NCI-H1092 (cell line): Measurements from ENCODE around the gene WDR62.
"Not testable (repeated sequence)": the region's sequence is repeated elsewhere in the genome, so short reads cannot be mapped to it uniquely, and the experiment has no call there.

Source experiments
- DNase-seq: peaks from one replicate; lab custom pipeline; 2025; lab: John Stamatoyannopoulos, UW

WDR62 gene

DNA sequence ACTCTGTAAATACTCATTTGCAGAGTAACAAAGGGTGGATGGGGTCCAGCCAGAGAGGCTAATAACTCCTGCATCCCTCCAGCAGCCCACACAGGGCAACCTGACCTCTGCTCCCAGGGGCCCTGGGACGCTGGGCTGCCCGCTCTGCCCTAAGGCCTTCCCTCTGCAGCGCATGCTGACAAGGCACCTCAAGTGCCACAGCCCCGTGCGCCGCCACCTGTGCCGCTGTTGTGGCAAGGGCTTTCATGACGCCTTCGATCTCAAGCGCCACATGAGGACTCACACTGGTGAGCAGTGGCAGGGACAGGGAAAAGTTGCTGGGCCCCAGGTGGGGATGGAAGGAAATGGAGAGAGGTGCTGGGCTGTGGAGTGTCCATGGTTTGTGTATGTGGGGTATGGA is 58.0 kb downstream of the WDR62 start:
- DNase-seq: no peak

DNA sequence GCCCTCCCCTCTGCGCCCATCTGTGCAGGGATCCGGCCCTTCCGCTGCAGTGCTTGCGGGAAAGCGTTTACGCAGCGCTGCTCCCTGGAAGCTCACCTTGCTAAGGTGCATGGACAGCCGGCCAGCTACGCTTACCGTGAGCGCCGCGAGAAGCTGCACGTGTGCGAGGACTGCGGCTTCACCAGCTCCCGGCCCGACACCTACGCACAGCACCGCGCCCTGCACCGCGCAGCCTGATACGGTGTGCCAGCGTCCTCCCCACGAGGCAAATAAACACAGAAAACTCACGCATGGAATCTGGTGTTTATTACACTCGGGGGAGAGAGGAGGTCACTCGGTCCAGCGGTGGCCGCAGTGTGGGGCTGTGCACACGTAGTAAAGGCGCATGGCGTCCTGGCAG is 58.7 kb downstream of the WDR62 start:
- no peak for DNase-seq

DNA sequence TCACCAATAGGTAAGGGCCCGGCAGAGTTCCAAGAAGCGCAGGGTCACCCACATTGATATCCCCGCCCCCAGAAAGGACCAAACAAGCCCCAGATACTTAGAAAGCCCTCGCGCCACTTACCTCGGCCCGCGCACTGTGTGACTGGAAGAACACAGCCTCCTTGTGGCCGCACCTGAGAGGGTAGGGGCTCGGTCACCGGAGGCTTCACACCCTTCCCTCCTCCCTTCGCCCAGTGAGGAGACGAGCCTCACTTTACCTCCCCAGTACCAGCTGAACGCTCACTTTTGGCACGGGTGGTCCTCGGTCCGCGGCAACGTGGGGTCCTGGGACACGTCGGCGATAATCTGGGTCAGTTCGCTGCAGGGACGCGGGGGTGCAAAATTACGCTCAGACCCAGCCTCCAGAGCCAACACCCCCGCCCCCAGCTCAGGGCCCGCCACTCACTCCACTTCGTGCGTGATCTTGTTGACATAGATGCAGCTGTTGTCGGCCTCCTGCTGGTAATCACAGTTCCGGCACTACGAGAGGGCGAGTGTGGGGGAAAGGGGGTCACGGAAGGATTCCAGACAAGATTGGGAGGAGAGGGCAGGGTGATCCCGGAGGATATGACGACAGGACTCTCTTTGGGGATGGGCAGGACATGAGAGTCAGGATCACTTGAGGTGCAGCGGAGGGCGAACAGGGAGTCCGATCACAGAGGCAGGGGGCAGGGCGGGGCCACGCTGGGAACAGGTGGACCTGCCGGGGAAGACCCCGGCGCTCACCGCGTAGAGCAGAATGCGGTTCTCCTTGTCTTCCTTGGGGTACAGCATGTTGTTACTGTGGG is 59.4 kb downstream of the WDR62 start:
- peak; percentile 4 for DNase-seq

DNA sequence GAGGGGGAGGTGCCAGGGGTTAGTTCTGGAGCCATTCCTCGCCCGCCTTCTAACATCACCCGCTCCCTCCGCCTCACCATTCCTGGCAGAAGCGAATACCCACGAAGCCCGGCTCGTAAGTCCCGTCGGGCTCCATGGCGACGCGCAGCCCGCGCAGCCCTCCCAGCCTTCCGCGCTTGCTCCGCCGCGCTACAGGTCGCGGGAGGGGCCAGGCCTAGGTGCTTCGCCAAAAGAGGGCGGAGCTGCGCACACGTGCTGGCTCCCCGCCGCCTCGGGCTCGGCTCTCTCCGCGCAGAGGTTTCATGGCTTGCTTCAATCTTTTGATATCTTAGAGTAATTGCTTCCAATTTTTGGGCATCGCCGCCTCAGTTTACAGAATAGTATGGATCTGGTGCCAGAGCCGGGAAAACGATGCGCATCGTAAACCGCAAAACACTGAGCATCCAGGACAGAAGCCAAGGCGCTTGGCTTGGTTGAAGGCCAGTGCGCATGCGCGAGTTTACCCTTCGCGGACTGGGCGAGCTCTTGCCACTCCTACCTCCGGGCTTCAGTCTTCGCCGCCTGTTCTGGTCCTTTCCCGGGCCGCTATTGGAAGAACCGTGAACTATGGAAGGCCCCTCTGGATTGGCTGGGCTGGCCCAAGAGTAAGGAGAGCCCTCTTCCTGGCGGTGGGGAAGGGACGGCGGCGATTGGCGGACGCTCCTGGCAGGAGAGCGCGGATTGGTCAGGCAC is 60.2 kb downstream of the WDR62 start, which contains the start of gene POLR2I:
POLR2I (minus strand) TSS at position 155 of the 732 bp plus-strand sequence; CDS start at position 136, 19 bp downstream.
- peak; percentile 98 for DNase-seq

DNA sequence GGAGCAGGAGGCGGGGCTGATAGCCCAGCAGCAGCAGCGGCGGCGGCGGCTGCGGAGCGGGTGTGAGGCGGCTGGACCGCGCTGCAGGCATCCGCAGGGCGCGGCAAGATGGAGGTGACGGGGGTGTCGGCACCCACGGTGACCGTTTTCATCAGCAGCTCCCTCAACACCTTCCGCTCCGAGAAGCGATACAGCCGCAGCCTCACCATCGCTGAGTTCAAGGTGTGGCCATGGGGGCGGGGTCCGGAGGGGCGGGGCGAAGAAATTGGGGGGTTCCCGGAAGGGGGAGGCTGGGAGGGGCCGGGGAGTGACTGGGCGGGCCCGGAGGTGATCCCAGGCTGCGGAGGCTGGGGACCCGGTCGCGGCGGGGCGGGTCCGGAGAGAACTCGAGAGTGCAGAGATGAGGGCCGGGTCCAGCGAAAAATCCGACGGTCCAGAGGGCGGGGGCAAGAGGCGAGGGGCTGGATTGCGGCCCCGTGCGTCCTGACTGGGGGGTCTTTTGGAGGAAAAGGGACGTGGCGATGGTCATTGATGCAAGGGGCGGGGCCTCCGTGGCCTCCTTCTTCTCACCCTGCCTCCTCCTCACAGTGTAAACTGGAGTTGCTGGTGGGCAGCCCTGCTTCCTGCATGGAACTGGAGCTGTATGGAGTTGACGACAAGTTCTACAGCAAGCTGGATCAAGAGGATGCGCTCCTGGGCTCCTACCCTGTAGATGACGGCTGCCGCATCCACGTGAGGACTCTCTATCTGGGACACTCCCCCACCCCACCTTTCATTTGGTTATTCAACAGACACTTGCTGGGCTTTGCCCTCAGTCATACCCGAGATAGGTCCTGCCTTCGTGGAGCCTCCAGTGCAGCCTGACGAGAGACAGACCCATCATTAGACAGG is 61.0 kb downstream of the WDR62 start, which contains the start of gene TBCB:
TBCB (plus strand) TSS at position 16 of the 891 bp plus-strand sequence; CDS start at position 109, 93 bp downstream.
- peak; percentile 39 for DNase-seq

DNA sequence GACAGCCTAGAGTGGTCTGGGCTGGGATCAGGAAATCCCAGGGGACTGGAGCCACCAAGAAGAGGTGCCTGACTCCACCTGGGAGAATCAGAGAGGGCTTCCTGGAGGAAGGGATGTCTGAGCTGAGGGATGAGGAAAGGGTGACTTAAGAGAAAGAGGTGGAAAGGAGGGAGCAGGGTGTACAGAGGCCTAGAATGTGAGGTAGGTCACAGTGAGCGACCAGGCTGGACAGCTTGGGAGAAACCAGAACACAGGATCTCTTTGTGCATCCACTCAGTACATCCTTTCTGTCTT is 61.6 kb downstream of the WDR62 start:
- no peak for DNase-seq

DNA sequence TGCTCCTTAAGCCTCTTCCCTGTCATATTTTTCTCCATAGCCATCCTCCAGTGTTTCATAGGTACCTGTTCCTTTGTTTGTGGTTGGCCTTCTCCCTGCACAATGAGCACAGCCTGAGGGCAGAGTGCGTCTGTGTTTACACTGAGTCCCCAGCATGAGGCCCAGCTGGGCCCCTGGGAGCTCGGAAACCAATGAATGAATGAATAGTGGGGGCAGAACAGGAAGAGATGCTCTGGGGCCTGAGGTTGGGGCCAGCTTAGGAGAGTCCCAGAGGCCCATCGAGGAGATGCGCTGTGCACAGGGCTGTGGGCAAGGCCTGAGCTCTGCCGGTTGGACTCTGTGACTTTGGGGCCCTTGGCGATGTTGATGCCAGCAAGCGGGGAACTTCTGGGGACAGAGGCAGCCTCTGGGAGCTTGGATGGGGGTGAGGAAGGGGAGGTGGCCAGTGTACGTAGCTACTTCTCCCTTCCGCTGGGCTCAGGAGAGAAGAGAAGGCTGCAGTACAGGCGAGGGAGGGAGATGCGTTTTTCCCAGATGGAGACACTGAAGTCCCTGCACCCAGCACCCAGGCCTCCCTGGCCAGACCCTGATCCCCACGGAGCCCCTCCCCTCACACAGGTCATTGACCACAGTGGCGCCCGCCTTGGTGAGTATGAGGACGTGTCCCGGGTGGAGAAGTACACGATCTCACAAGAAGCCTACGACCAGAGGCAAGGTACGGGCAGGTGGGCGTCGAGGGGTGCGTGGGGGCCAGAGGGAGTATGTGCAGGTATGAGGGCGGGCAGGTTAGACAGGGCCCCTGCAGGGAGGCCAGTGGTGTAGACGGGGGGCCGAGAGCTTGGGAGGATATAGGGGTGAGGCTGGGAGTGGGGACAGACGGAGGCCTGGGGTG is 65.6 kb downstream of the WDR62 start:
- DNase-seq: peak; percentile 1

DNA sequence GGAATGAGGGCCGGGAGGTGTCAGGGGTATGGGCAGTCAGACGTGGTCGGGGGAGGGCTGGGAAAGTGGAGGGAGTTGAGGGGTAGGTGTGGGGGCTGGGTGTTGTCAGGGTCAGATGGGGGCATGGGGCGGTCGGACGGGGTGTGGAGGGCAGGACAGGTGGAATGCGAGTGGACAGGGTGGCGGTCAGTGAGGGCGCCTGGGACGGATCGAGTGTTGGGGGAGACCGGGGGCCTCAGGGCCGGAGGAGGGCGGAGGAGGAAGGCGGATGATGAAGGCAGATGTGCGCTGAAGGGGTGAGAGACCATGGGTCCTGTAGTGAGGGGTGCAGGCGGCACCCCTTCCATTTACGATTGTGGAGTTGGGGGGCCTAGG is 66.3 kb downstream of the WDR62 start:
- DNase-seq: no peak

DNA sequence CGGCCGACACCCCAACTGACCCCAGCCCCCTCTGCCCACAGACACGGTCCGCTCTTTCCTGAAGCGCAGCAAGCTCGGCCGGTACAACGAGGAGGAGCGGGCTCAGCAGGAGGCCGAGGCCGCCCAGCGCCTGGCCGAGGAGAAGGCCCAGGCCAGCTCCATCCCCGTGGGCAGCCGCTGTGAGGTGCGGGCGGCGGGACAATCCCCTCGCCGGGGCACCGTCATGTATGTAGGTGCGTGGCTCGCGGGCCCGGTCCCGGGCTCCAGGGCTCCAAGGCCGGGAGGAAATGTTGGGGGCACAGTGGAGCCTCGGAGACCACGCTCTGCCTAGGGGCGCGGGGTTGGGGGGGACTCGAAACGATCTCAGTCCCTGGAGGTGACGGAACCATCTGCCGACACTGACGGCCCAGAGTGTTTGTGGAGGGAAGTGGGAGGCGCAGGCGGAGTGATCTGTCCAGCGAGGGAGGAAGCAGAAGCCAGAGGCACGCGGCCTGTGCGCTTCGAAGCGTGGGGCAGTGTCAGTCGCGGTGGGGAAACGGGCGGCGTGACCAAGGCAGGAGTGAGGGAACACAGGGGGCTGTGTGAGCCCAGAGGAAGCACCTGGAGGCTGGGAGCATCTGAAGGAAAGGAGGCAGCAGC is 66.9 kb downstream of the WDR62 start:
- DNase-seq: no peak

DNA sequence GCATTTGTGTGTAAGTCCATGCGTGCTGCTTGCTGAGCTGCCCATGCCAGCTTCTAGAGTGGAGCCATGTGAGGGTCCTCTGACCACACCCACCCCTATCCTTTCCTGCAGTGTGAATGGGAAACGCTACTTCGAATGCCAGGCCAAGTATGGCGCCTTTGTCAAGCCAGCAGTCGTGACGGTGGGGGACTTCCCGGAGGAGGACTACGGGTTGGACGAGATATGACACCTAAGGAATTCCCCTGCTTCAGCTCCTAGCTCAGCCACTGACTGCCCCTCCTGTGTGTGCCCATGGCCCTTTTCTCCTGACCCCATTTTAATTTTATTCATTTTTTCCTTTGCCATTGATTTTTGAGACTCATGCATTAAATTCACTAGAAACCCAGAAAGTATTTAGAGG is 70.9 kb downstream of the WDR62 start:
- DNase-seq: no peak

DNA sequence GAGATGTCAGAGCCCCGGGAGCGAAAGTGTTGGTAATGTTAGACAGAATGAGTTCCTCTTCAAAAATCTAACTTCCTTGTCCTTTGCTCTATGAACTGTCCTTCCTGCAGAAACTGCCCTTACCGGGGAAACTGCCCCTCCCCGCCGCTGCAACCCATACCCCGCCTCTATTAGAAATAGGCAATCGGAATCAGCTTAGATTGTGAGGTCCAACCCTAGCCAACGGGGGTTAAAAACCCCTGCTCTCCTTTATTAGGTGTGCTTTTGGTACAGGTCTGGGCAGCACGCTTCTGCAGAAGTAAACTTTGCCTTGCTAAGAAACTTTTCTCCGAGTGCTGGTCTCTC is 73.7 kb downstream of the WDR62 start:
- no peak for DNase-seq

DNA sequence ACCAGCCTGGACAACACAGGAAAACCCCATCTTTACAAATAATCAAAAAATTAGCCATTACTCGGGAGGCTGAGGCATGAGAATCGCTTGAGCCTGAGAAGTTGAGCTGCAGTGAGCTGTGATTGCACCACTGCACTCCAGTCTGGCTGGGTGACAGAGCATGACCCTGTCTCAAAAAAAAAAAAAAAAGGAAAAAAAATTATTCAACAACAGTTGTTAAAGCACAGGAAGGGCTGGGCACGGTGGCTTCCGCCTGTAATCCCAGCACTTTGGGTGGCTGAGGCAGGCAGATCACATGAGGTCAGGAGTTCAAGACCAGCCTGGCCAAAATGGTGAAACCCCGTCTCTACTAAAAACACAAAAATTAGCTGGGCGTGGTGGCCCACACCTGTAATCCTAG is 76.5 kb downstream of the WDR62 start:
- not testable (repeated sequence) for DNase-seq

DNA sequence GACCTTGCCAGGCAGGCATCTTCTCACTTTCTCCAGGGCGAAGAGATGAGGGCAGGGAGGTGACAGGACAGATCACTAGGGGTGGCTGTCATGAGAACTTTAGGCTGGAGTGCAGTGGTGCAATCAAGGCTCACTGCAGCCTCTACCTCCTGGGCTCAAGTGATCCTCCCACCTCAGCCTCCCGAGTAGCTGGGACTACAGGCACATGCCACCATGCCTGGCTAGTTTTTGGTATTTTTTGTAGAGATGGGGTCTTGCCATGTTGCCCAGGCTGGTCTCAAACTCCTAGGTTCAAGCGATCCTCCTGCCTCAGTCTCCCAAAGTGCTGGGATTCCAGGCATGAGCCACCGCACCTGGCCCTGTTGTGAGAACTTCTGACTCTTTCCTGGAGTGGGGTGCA is 80.2 kb downstream of the WDR62 start:
- DNase-seq: not testable (repeated sequence)

DNA sequence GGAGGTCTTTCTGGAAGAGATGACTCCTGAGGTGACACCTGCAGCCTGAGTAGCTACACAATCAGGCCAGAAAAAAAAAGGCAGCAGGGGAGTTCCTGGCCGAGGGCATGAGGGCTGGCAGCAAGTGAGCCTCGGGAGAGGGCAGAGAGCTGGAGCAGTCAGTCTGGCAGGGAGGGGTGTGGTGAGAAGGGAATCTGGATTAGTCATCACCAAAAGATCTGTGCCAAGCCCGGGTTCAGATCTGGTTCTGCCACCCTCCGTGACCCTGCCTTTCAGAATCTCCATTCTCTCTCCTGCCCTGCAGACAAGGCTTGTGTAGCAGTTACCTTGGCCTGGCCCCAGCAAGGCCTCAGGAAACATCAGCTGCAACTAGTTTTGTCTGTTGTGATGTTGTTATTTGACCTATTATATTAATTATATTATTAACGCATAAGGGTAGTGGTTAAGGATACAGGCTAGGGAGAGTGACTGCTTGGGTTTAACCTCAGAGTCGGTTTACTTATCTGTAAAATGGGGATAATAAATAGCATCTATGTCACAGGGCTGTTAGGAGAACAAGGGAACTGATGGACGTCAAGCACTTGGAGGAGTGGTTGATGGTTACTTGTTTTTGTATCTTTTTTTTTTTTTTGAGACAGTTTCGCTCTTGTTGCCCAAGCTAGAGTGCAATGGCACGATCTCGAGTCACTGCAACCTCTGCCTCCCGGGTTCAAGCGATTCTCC is 82.4 kb downstream of the WDR62 start:
- DNase-seq: peak; percentile 22

DNA sequence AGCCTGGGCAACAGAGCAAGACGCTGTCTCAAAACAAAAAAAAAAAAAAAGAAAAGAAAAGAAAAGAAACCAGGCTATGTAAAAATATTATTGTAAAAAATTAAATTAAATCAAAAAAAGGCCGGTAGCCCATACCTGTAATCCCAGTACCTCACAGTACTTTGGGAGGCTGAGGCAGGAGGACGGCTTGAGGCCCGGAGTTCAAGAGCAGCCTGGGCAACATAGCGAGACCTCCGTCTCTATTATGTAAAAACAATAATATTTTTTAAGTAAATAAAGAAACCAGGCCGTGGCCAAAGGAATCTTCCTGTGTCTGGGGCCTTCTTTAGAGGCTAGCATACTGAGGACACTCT is 84.4 kb downstream of the WDR62 start:
- no peak for DNase-seq

DNA sequence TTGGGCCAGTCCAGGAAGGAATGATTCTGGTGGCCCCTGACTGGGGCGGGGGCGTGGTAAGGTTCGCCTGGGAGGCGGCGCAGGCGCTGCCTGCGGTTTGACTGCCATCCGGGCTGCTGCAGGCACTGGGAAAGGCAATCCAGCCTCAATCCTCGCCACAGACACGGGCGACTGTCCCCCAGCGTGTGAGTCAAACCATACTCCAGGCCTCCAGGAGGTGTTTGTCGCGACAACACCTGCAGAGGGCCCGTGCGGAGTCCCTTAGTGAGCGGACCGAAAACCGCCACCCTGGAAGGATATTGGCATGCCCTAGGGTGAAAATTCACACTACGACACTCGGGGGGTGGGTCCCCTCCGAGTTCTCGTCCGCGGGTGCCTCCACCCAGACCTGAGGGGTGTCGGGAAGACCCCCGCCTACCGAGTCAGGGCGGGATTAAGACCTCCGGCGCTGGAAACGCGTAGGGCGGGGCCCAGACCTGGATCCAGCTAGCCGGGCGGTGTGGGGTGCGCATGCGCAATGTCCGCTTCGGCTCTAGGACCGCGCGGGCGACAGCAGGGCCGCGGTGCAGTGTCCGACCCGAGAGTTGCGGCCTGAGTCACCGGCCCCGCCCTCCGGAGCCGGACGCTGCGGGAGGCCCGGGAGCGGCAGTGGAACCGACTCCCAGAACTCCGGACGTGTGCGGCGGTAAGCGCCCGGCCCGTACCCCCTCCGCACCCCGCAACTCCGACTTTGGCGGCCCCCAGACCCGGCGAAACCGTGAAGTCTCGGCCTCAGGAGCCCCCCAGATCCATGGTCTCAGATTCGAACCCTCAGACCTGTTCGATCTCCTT is 85.0 kb downstream of the WDR62 start, which contains the start of gene CAPNS1:
CAPNS1 (plus strand) TSS at position 594 of the 831 bp plus-strand sequence. CDS start 946 bp downstream, outside the sequence.
- DNase-seq: peak; percentile 91

DNA sequence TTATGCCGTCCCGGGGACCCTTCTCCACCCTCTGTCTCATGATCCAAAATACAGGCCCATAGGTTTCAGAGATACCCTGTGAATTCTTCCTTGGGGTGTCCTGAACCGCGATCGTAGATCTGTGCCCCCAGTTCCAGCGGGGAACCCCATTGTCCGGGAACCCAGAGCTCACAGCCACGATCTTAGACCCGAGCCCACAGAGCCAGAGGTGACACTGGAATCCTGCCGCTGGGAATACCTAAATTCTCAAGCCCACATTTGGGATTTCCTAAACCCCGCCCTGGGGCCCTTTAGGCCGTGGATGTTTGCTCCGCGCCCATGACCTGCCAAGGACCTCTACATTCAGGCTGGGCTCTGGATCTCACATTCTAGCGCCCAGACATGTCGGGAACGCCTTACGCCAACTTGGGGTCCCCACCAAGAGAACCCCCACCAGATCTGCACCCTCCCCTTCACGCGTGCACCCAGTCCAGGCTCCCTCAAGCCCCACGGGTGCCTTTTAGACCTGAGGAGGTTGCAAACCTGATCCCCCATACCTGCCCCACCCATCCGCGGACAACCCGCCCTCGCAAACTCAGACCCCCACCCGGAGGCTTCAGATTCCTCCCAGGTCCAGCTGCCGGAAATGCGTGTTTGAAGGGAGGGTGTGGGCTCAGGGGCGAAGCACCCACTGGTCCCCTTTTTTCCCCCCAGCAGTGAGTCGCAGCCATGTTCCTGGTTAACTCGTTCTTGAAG is 85.8 kb downstream of the WDR62 start:
- DNase-seq: peak; percentile 24
